HG03095 (cell line): Measurements from ENCODE around the gene C4A.
"Not testable (repeated sequence)": the region's sequence is repeated elsewhere in the genome, so short reads cannot be mapped to it uniquely, and the experiment has no call there.

Source experiments
- ATAC-seq: cut with Tn5 transposase; IDR thresholded peaks from one replicate; pipeline ENCODE4 v1.9.1; 2021; ENCODE audit warnings: moderate library complexity; ENCODE audit not compliant: unreplicated experiment

Gene C4A

GRCh38 chr6:31981744-31982143, at the start of gene C4A:
C4A (plus strand) TSS chr6:31982057; CDS start chr6:31982108, 51 bp downstream.
- not testable (repeated sequence) for ATAC-seq

DNA sequence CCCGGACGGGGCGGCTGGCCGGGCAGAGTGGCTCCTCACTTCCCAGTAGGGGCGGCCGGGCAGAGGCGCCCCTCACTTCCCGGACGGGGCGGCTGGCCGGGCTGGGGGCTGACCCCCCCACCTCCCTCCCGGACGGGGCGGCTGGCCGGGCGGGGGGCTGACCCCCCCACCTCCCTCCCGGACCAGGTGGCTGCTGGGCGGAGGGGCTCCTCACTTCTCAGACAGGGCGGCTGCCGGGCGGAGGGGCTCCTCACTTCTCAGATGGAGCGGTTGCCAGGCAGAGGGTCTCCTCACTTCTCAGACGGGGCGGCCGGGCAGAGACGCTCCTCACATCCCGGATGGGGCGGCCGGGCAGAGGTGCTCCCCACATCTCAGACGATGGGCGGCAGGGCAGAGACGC, 49.7 kb upstream of the C4A start:
- not testable (repeated sequence) for ATAC-seq

DNA sequence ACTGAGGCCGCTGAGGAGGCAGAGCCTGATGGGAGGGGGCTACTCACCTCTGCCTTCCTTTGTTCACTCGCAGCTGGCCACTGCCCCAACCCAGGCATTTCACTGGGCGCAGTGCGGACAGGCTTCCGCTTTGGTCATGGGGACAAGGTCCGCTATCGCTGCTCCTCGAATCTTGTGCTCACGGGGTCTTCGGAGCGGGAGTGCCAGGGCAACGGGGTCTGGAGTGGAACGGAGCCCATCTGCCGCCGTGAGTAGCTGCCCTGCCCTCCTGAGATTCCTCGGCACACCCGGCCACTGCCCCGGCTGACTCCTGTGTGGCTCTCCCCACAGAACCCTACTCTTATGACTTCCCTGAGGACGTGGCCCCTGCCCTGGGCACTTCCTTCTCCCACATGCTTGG, 48.3 kb upstream of the C4A start:
- ATAC-seq = no peak

DNA sequence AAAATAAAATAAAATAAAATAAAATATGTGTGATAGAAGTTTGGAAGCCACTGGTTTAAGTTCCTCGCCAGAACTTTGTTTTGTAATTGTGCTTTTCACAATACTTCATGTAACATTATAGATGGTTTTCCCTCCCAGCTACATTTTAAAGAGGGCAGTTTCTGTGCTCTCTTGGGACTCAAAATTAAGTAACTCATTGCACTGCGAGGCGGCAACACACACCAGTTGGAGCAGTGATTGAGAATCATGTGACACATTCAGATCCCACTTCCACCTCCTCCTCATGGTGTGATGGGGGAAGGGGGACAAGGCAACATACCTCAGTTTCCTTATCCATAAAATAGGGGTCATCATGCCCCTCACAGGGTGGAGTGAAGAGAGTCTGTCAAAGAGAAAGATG, 46.8 kb upstream of the C4A start:
- no peak for ATAC-seq

DNA sequence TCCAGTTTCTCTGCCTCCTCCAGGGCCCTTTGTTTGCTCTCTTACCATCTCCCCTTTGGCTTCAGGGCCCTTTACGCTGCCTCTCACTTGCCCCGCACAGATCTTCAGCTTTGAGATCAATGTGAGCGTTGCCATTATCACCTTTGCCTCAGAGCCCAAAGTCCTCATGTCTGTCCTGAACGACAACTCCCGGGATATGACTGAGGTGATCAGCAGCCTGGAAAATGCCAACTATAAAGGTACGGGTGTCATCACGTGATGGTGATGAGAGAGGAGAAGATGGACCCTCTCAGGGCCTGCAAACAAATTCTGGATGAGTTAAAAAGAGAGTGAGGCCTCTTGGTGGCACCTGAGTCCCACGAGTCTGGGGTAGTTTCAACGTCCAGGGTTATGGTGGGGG, 46.0 kb upstream of the C4A start:
- no peak for ATAC-seq

- no peak for ATAC-seq
Measured at GRCh38 chr6:31940256-31940664, 41.6 kb upstream of the C4A start.

DNA sequence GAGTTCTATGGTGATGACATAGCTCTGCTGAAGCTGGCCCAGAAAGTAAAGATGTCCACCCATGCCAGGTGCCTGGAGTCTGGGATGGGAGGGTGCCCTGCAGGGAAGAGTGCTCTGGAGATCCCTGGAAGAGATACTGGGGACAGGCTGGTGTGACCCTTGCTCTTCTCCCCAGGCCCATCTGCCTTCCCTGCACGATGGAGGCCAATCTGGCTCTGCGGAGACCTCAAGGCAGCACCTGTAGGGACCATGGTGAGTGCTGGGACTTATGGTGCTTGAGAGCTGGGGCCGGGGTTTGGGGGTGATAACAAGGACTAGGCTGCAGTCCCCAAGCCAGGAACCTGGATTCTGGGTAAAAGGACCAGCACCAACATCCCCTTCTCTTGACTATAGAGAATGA, 38.1 kb upstream of the C4A start:
- ATAC-seq = no peak

DNA sequence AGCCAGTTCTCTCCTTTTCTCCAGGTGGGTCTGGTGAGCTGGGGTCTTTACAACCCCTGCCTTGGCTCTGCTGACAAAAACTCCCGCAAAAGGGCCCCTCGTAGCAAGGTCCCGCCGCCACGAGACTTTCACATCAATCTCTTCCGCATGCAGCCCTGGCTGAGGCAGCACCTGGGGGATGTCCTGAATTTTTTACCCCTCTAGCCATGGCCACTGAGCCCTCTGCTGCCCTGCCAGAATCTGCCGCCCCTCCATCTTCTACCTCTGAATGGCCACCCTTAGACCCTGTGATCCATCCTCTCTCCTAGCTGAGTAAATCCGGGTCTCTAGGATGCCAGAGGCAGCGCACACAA, 36.7 kb upstream of the C4A start:
- no peak for ATAC-seq

- no peak for ATAC-seq
Measured at GRCh38 chr6:31945507-31946369, 36.1 kb upstream of the C4A start, which contains the start of gene CFB. CFB (plus strand) TSS chr6:31946095; CDS start chr6:31946222, 127 bp downstream.

- no peak for ATAC-seq
Measured at GRCh38 chr6:31946370-31946885, 35.4 kb upstream of the C4A start.

GRCh38 chr6:31947070-31947675, 34.7 kb upstream of the C4A start:
- no peak for ATAC-seq

DNA sequence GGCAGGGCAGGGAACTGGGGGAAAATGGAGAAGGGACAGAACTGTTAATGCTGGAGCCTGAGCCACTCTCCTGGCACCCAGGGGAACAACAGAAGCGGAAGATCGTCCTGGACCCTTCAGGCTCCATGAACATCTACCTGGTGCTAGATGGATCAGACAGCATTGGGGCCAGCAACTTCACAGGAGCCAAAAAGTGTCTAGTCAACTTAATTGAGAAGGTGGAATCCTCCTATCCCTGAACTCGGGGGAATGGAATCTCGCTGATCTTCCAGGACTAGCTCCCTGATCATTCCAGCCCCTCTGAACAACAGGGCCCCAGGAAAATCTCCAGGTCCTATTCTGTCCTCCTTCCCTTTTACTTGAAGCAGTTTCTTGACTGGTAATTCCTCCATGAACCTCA, 34.0 kb upstream of the C4A start:
- no peak for ATAC-seq

DNA sequence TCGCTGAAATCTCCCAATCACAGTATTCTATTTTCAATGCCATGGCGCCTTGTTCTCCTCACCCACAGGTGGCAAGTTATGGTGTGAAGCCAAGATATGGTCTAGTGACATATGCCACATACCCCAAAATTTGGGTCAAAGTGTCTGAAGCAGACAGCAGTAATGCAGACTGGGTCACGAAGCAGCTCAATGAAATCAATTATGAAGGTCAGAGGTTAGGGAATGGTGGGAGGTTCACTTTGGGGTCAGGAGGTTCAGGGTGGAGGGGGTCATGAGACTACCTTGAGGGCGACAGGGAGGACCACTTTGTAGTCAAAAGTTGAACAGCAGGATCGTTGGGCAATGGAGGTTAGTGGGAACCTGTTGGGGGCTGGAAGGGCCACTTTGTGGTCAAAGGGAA, 33.6 kb upstream of the C4A start:
- no peak for ATAC-seq

DNA sequence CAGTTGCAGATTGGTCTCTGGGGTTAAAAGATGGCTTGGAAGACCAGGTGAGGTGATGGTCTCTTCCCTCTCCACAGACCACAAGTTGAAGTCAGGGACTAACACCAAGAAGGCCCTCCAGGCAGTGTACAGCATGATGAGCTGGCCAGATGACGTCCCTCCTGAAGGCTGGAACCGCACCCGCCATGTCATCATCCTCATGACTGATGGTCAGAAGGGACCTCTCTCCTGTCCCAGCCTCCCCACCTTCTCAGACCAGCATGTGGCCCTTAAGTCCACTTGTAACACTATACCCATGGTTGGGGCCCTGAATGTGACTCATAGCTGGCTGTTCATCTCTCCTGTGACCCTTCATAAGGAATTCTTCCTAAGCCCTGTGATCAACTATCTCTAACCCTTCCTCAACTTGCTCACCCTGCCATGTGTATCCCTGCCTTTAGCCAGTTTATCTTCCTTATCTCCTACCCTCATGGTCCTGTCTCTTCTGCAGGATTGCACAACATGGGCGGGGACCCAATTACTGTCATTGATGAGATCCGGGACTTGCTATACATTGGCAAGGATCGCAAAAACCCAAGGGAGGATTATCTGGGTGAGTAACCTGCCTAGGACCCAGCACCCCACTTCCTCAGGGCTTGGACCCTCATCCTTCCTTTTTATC, 33.0 kb upstream of the C4A start:
- no peak for ATAC-seq

DNA sequence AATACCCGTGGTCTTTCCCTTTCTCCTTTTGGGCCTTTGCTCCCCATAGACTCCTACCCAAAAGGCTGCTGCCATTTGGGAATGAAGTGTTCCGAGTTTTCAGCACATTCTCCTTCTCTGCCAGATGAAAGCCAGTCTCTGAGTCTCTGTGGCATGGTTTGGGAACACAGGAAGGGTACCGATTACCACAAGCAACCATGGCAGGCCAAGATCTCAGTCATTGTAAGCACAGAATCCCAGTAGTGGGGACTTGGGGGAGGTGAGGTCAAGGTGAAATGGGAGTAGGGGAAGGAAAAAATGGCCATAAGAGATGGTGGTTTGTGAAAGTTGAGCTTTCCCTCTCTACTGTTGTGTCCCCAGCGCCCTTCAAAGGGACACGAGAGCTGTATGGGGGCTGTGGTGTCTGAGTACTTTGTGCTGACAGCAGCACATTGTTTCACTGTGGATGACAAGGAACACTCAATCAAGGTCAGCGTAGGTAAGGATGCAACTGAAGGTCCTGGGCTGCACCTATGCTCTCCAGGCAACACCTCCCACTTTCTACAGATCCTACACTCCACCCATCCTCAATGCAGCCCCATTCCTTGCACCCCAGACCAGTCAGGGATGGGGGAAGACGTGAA, 31.8 kb upstream of the C4A start:
- ATAC-seq = no peak

DNA sequence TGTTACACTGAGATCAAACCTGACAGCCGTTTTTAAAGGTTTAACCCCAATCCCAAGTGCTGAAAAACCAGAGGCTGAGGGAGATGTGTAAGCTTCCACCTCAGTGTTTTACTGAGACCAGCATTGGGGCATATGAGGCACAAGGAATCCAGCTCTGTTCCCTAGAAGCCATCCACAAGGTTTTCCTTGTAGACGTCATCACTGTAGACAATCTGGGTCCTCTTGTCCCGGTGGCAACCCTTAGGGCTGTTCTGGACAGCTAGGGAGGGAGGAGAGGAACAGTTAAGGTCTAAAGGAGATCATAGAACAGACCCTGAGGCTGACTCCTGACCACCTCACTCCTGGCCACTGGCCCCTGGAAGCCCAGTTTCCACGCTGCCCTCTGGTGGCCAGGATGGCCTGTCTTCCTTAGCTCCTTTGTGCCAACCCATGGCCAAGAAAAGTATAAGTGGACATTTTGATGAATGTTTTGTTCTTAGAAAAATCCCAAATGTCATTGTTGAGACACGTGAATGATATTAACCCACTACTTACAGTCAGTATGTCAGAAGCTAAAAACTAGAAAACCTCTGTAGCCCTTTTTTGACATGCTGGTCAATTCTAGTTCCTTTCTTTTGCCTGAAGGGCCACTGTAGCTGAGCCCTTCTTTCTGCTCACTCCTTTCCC, 29.6 kb upstream of the C4A start:
- no peak for ATAC-seq

- ATAC-seq = no peak
Measured at GRCh38 chr6:31952890-31953289, 29.0 kb upstream of the C4A start.

- ATAC-seq = no peak
Measured at GRCh38 chr6:31954511-31954910, 27.3 kb upstream of the C4A start.

GRCh38 chr6:31956796-31957195, 25.1 kb upstream of the C4A start:
- no peak for ATAC-seq

DNA sequence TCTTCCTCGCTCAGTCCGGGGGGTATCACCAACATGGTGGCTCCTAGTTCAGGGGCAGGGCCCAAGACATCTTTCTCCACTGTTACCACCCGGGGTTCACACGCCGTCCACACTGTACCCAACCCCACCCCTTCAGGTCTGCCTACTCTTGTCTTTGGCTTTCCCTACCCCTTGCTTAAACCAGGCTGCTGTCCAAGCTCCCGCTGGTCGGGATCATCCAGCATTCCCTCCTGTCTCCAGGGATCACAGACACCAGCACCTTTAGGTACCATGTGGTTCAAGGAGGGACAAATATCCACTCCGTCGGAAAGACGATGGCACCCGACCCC, 23.5 kb upstream of the C4A start:
- no peak for ATAC-seq
